GM12873 (cell line): ENCODE results near the gene SEC14L2.

Source experiments
- CTCF ChIP-seq: IDR thresholded peaks from 2 replicates; pipeline ENCODE4 v1.5.1; 2012; ENCODE audit warnings: low read depth, mild to moderate bottlenecking, moderate library complexity, low read length, control low read depth; ENCODE audit not compliant: insufficient read depth; ENCODE audit errors: missing control alignments

SEC14L2 gene

GRCh38 chr22:30392661-30393321, 4.0 kb upstream of the SEC14L2 start:
- no peak for TF ChIP-seq CTCF

GRCh38 chr22:30393322-30393680, 3.5 kb upstream of the SEC14L2 start:
- TF ChIP-seq CTCF, result no peak

GRCh38 chr22:30393885-30394284, 2.9 kb upstream of the SEC14L2 start:
- no peak for TF ChIP-seq CTCF

- TF ChIP-seq CTCF, result no peak
Measured at GRCh38 chr22:30397656-30398635, 1.1 kb downstream of the SEC14L2 start.

GRCh38 chr22:30398685-30399680, 2.2 kb downstream of the SEC14L2 start:
- no peak for TF ChIP-seq CTCF

- TF ChIP-seq CTCF, result no peak
Measured at GRCh38 chr22:30399718-30400117, 2.9 kb downstream of the SEC14L2 start.

- TF ChIP-seq CTCF, result no peak
Measured at GRCh38 chr22:30400159-30400558, 3.3 kb downstream of the SEC14L2 start.
